A549 (cell line): ENCODE measurements around the gene RFLNA. TPM values are rescaled to one million over a fixed set of nuclear protein-coding genes. Genes with fewer than 3 reads are reported as not detected.

Experiments used
- ATAC-seq, 2 experiments: fragments of 200-7000 bp in 1 of 2; fragments of >200 bp in 1 of 2; cut with Nextera tagmentation in 1 of 2; cut with Tn5 transposase in 1 of 2; 3 replicates each; pipeline versions ENCODE4 v1.8.0 to v1.9.1; 2018 to 2020; ENCODE audit warnings: mild to moderate bottlenecking in 1 of 2, moderate library complexity in 1 of 2
- CTCF ChIA-PET: fragments of 300-600 bp; sonication (Branson Sonifier 250); formaldehyde crosslinking; extraction: SDS; loops from one replicate; lab custom pipeline; 2021; ENCODE audit warnings: antibody characterized with exemption, inconsistent platforms; lab: Yijun Ruan, JAX
- POLR2A ChIA-PET: fragments of 350-600 bp; formaldehyde crosslinking; extraction: SDS; loops from one replicate; lab custom pipeline; 2021; ENCODE audit warnings: antibody characterized with exemption, inconsistent platforms; lab: Yijun Ruan, JAX
- DNase-seq, 2 experiments: peaks; one replicate each; pipeline versions ENCODE4 v3.0.0 to v3.0.0-alpha.2; 2011 to 2016; ENCODE audit warnings: low read depth in 1 of 2, low spot score in 1 of 2
- FAIRE-seq: peaks from 2 replicates; lab custom pipeline; 2011; peaks lifted over from hg19 to GRCh38; lab: Jason Lieb, UNC
- H3K27ac ChIP-seq, 2 experiments: fragments of >200 bp; sonication (Bioruptor Twin); formaldehyde crosslinking; 3 replicates each; pipeline ENCODE4 v1.5.1; 2016 to 2017
- H3K4me1 ChIP-seq: fragments of >200 bp; sonication (Bioruptor Twin); formaldehyde crosslinking; 3 replicates; pipeline ENCODE4 v1.6.1; 2016
- H3K4me2 ChIP-seq: fragments of >200 bp; sonication (Bioruptor Twin); formaldehyde crosslinking; 3 replicates; pipeline ENCODE4 v1.6.1; 2016
- H3K4me3 ChIP-seq: fragments of >200 bp; sonication (Bioruptor Twin); formaldehyde crosslinking; 3 replicates; pipeline ENCODE4 v1.5.1; 2016
- H3K9me3 ChIP-seq: fragments of >200 bp; sonication (Bioruptor Twin); formaldehyde crosslinking; 3 replicates; pipeline ENCODE4 v1.6.1; 2016
- ATOH8 ChIP-seq: fragments of 250-450 bp; sonication (Bioruptor Pico); IDR thresholded peaks from 2 replicates; pipeline ENCODE4 v1.5.0; 2020; ENCODE audit warnings: low read depth, mild to moderate bottlenecking, moderate library complexity
- CBX8 ChIP-seq: fragments of 200-600 bp; sonication (generic); IDR thresholded peaks from 2 replicates; pipeline ENCODE4 v1.6.1; 2016
- CEBPB ChIP-seq, 2 experiments: fragments of >200 bp in 1 of 2; sonication (Bioruptor Twin) in 1 of 2; formaldehyde crosslinking in 1 of 2; IDR thresholded peaks; 2 replicates each; pipeline ENCODE4 v1.6.1; 2012 to 2016
- CHD4 ChIP-seq: fragments of 200-600 bp; sonication (generic); IDR thresholded peaks from 2 replicates; pipeline ENCODE4 v1.6.1; 2016; ENCODE audit warnings: antibody characterized with exemption, mild to moderate bottlenecking, borderline replicate concordance
- EHF ChIP-seq: fragments of 250-450 bp; sonication (Bioruptor Pico); IDR thresholded peaks from 2 replicates; pipeline ENCODE4 v1.5.0; 2020; ENCODE audit warnings: mild to moderate bottlenecking
- ELK1 ChIP-seq: fragments of 150-350 bp; IDR thresholded peaks from 2 replicates; pipeline ENCODE4 v1.6.1; 2014; ENCODE audit warnings: low read depth, mild to moderate bottlenecking, low read length
- FOSB ChIP-seq: fragments of 250-450 bp; sonication (Bioruptor Pico); IDR thresholded peaks from 2 replicates; pipeline ENCODE4 v1.5.0; 2020; ENCODE audit warnings: mild to moderate bottlenecking, moderate library complexity
- FOSL2 ChIP-seq, 2 experiments: fragments of 450-650 bp in 1 of 2; fragments of >200 bp in 1 of 2; sonication (Bioruptor Twin) in 1 of 2; formaldehyde crosslinking; IDR thresholded peaks; 2 replicates each; pipeline versions ENCODE4 v1.5.0 to v1.6.1; 2016 to 2020; ENCODE audit warnings: mild to moderate bottlenecking in 1 of 2, moderate library complexity in 1 of 2
- HMGXB4 ChIP-seq: fragments of 250-450 bp; sonication (Bioruptor Pico); IDR thresholded peaks from 2 replicates; pipeline ENCODE4 v1.5.0; 2021; ENCODE audit warnings: mild to moderate bottlenecking, moderate library complexity, borderline replicate concordance
- KDM5A ChIP-seq: fragments of 200-600 bp; sonication (generic); IDR thresholded peaks from 2 replicates; pipeline ENCODE4 v1.6.1; 2016; ENCODE audit warnings: antibody characterized with exemption, mild to moderate bottlenecking
- MAFK ChIP-seq: fragments of 450-650 bp; IDR thresholded peaks from 2 replicates; pipeline ENCODE4 v1.6.1; 2014; ENCODE audit not compliant: partially characterized antibody
- MAZ ChIP-seq: fragments of 150-350 bp; IDR thresholded peaks from 2 replicates; pipeline ENCODE4 v1.6.1; 2014; ENCODE audit warnings: antibody characterized with exemption, low read depth, low read length, borderline replicate concordance
- NPAS2 ChIP-seq: fragments of 250-450 bp; sonication (Bioruptor Pico); IDR thresholded peaks from 2 replicates; pipeline ENCODE4 v1.8.0; 2022; ENCODE audit warnings: mild to moderate bottlenecking, moderate library complexity, borderline replicate concordance
- NR3C1 ChIP-seq: fragments of >200 bp; sonication (Bioruptor Twin); formaldehyde crosslinking; IDR thresholded peaks from 3 replicates; pipeline ENCODE4 v1.6.1; 2017
- PBX3 ChIP-seq: IDR thresholded peaks from 2 replicates; pipeline ENCODE4 v1.6.1; 2012
- POLR2AphosphoS2 ChIP-seq: conservative IDR thresholded peaks from 2 replicates; pipeline ENCODE4 v1.6.1; 2012; ENCODE audit warnings: low read length, improper control_type of control experiment, inconsistent platforms
- RAD21 ChIP-seq, 2 experiments: fragments of >200 bp in 1 of 2; sonication (Bioruptor Twin) in 1 of 2; formaldehyde crosslinking in 1 of 2; IDR thresholded peaks in 1 of 2; conservative IDR thresholded peaks in 1 of 2; 2 replicates in 1 of 2; 3 replicates in 1 of 2; pipeline ENCODE4 v1.6.1; 2012 to 2018; ENCODE audit warnings: inconsistent platforms in 1 of 2
- RARB ChIP-seq: fragments of 250-450 bp; sonication (Bioruptor Pico); IDR thresholded peaks from 2 replicates; pipeline ENCODE4 v1.8.0; 2021; ENCODE audit warnings: mild to moderate bottlenecking, moderate library complexity
- REST ChIP-seq: fragments of 200-600 bp; sonication (generic); IDR thresholded peaks from 2 replicates; pipeline ENCODE4 v1.6.1; 2016; ENCODE audit warnings: antibody characterized with exemption, mild to moderate bottlenecking, moderate library complexity
- ZNF302 ChIP-seq: fragments of 250-450 bp; sonication (Bioruptor Pico); IDR thresholded peaks from 2 replicates; pipeline ENCODE4 v1.9.0; 2021; ENCODE audit warnings: inconsistent platforms, mild to moderate bottlenecking, moderate library complexity
- ZSCAN20 ChIP-seq: fragments of 250-450 bp; sonication (Bioruptor Pico); IDR thresholded peaks from 2 replicates; pipeline ENCODE4 v1.8.0; 2022; ENCODE audit warnings: mild to moderate bottlenecking, moderate library complexity
- WGBS: methylation state at CpG from one replicate; pipeline ENCODE4 v1.1.6; 2017; ENCODE audit errors: missing lambda C conversion rate; 5-methylcytosine and 5-hydroxymethylcytosine counted together
- polyA plus RNA-seq, 4 experiments: library from polyadenylated mRNA; depleted of rRNA in 3 of 4; stranded (reverse); fragments of >200 nt; fragmentation: RNase III in 1 of 4; extraction: RNeasy Plus Mini Kit Qiagen cat#74134 plus additional on column Dnase treatment in 1 of 4; gene quantifications; 2 replicates in 3 of 4; 3 replicates in 1 of 4; pipeline ENCODE4 v1.2.3, GENCODE V29; 2011 to 2017

RFLNA gene
- polyA plus RNA-seq, 2 of the 4 experiments (the other 2 are of a cell fraction), result not detected

- FAIRE-seq, result no peak
- peak in 1 of 2 experiments; percentile 55; a peak in 3 of 6 replicates for ATAC-seq
- Histone ChIP-seq H3K4me1 (no peaks in the 10 kb centered on the region), H3K4me2 (0 out of 3 replicates have a peak overlapping the region, but pooled peaks have one; percentile 31), H3K9me3 (peaks cover 14% of the 10 kb centered on the region), H3K27ac (no peak overlapping the region), H3K4me3 (no peak overlapping the region)
- WGBS, result 20% methylated on average over 3 of the region's 19 CpGs
- ChIA-PET CTCF (interaction anchor here (0.9 to 1.3 kb wide), 3 partner anchors 14 to 24 kb away, joined by 3 read pairs; no protein-coding TSS in a partner anchor), POLR2A (no interaction called here)
- no peak for DNase-seq
- TF ChIP-seq MAFK (no peak), KDM5A (no peak), ZNF302 (no peak), MAZ (no peak), CHD4 (no peak), REST (no peak), PBX3 (no peak)
- TF ChIP-seq, all 56 proteins: peak for 0
Observed at GRCh38 chr12:124279846-124280360, 15.0 kb upstream of the RFLNA start.

GRCh38 chr12:124281309-124281708 lies 13.6 kb upstream of the RFLNA start:
- H3K4me1 ChIP-seq, result no peaks in the 10 kb centered on the region
- no peak overlapping the region for H3K27ac ChIP-seq
- H3K4me2 ChIP-seq, result no peak overlapping the region
- POLR2A ChIA-PET, result no interaction called here
- 62% methylated on average over 2 of the region's 2 CpGs for WGBS
- FAIRE-seq (no peak), ATAC-seq (no peak), DNase-seq (no peak)
- TF ChIP-seq NR3C1 (no peak), ZSCAN20 (no peak), CBX8 (no peak), CHD4 (no peak), POLR2AphosphoS2 (no peak), EHF (CRISPR knock-in tag) (no peak)
- CTCF ChIA-PET, result interaction anchor here (0.5 to 1.1 kb wide), 2 partner anchors 249 to 348 kb away, joined by 3 to 4 read pairs; no protein-coding TSS in a partner anchor
- no peak overlapping the region for H3K4me3 ChIP-seq
- H3K9me3 ChIP-seq, result peaks cover 21% of the 10 kb centered on the region

GRCh38 chr12:124282287-124282686 lies 12.6 kb upstream of the RFLNA start:
- Histone ChIP-seq H3K4me1 (no peaks in the 10 kb centered on the region), H3K9me3 (peaks cover 22% of the 10 kb centered on the region), H3K4me3 (no peak overlapping the region), H3K4me2 (no peak overlapping the region), H3K27ac (no peak overlapping the region)
- FAIRE-seq (no peak), ATAC-seq (no peak), DNase-seq (no peak)
- 63% methylated on average over 5 of the region's 5 CpGs for WGBS
- ChIA-PET POLR2A (no interaction called here), CTCF (interaction anchor here (1.1 kb wide), 1 partner anchor 250 kb away, joined by 3 read pairs; no protein-coding TSS in a partner anchor)
- TF ChIP-seq RAD21 (conservative IDR thresholded peaks at IDR 0.05 in 1 of 2, IDR thresholded peaks at IDR 0.05 in 1 of 2) (no peak), NPAS2 (no peak)

GRCh38 chr12:124283326-124283725 lies 11.6 kb upstream of the RFLNA start:
- no peak for DNase-seq
- FAIRE-seq, result no peak
- no peak overlapping the region for H3K4me3 ChIP-seq
- ChIA-PET CTCF (interaction anchor here (1.0 kb wide), 1 partner anchor 18 kb away, joined by 3 read pairs; no protein-coding TSS in a partner anchor), POLR2A (no interaction called here)
- H3K4me2 ChIP-seq, result no peak overlapping the region
- H3K27ac ChIP-seq, result no peak overlapping the region
- H3K9me3 ChIP-seq, result peaks cover 32% of the 10 kb centered on the region
- no peak for ATAC-seq
- H3K4me1 ChIP-seq, result no peaks in the 10 kb centered on the region
- WGBS, result 36% methylated on average over 7 of the region's 7 CpGs
- TF ChIP-seq FOSL2 (IDR thresholded peaks at IDR 0.05) (no peak), FOSL2 (CRISPR knock-in tag; IDR thresholded peaks at IDR 0.05) (no peak), HMGXB4 (no peak), FOSB (no peak), MAZ (no peak), ATOH8 (CRISPR knock-in tag) (no peak), CEBPB (IDR thresholded peaks at IDR 0.05) (no peak), RARB (CRISPR knock-in tag) (no peak), ELK1 (no peak)
